Activated gamma-delta T cell treated with anti-CD3 and anti-CD28 coated beads, Interleukin-2, amount 50 U/mL, for 16 hours (primary cell): Measurements from ENCODE around the gene HPCAL1.

Experiments used
- DNase-seq: peaks from one replicate; pipeline ENCODE4 v3.0.0-alpha.2; 2020; ENCODE audit warnings: low read depth

Gene HPCAL1

GRCh38 chr2:10390369-10390801 is 87.7 kb downstream of the HPCAL1 start:
- no peak for DNase-seq

- no peak for DNase-seq
Measured at GRCh38 chr2:10392100-10392499, 89.4 kb downstream of the HPCAL1 start.

GRCh38 chr2:10392548-10392947 is 89.8 kb downstream of the HPCAL1 start:
- DNase-seq, result no peak

- DNase-seq, result no peak
Measured at GRCh38 chr2:10392951-10393639, 90.4 kb downstream of the HPCAL1 start.

DNA sequence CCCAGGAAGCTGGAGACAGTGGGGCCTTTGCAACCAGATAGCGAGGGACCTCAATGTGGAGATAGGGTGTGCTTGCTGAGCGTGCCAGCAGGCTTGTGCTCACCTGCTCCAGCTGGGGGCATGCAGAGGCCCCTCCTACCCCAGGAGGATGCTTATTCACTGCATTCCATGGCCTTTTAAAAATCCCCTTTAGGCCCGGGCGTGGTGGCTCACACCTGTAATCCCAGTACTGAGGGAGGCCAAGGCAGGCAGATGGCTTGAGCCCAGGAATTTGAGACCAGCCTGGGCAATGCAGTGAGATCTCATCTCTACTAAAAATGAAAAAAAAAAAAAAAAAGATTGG is 90.9 kb downstream of the HPCAL1 start:
- no peak for DNase-seq

DNA sequence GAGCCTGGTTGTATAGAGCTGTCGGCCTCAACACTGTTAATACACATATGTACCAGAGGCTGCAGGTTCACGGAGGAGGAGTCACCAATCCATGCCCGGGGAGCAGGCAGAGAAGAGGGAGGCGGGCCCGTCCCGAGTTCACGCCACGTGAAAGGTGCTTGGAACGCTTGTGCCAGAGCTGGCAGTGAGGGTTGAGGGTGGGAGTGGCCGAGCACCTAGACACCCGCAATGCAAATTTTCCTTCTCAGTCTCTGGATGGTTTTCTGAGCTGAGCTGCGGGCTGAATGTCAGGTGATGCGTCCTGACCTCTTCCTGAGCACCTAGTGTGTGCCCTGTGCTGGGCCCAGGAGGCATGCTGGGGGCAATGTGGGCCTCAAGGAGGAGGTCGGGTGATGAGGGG is 93.2 kb downstream of the HPCAL1 start:
- DNase-seq, result no peak

- DNase-seq, result no peak
Measured at GRCh38 chr2:10396464-10396863, 93.8 kb downstream of the HPCAL1 start.

DNA sequence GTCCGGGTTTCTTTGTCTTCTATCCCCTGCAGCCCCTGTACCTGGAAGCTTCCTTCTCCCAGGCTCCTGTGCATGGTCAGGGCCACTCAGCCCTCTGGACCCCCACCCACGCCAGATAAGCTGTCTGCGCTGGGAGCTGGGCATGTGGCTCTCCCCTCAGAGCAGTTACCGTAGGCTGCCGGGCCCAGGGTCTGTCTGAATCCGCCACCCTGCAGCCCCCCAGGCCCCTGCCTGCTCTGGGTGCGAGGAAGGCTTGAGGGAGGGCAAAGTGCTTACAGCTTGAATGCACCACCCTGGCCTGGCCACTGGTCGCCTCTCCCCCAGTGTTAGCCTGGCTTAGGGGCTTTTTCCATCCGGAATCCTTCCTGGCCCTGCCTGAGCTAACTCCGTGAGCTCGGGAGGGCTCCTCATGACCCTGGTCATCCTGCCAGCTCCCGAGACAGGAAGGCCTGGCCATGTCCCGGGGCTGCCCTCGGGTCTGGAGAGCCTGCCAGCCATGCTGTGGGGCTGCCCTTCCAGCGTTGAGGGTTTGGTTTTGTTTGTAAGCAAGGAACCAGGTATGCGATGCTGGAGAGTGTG is 94.7 kb downstream of the HPCAL1 start:
- DNase-seq, result no peak

GRCh38 chr2:10397878-10398277 is 95.2 kb downstream of the HPCAL1 start:
- no peak for DNase-seq

- no peak for DNase-seq
Measured at GRCh38 chr2:10398496-10398895, 95.8 kb downstream of the HPCAL1 start.

DNA sequence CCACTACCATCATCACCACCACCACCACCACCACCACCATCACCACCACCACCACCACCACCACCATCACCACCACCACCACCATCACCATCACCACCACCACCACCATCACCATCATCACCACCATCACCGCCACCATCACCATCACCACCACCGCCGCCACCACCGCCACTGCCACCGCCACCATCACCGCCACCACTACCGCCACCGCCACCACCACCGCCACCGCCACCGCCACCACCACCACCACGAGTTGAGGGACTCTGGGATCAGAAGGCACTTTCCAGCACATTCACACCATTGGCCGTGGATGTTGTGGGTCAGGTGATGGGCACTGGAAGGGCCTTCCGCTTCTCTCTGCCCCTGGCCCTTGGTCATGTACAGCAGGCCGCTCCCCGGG is 96.7 kb downstream of the HPCAL1 start:
- DNase-seq, result no peak

- no peak for DNase-seq
Measured at GRCh38 chr2:10400002-10400401, 97.3 kb downstream of the HPCAL1 start.

- DNase-seq, result no peak
Measured at GRCh38 chr2:10400568-10400977, 97.9 kb downstream of the HPCAL1 start.

DNA sequence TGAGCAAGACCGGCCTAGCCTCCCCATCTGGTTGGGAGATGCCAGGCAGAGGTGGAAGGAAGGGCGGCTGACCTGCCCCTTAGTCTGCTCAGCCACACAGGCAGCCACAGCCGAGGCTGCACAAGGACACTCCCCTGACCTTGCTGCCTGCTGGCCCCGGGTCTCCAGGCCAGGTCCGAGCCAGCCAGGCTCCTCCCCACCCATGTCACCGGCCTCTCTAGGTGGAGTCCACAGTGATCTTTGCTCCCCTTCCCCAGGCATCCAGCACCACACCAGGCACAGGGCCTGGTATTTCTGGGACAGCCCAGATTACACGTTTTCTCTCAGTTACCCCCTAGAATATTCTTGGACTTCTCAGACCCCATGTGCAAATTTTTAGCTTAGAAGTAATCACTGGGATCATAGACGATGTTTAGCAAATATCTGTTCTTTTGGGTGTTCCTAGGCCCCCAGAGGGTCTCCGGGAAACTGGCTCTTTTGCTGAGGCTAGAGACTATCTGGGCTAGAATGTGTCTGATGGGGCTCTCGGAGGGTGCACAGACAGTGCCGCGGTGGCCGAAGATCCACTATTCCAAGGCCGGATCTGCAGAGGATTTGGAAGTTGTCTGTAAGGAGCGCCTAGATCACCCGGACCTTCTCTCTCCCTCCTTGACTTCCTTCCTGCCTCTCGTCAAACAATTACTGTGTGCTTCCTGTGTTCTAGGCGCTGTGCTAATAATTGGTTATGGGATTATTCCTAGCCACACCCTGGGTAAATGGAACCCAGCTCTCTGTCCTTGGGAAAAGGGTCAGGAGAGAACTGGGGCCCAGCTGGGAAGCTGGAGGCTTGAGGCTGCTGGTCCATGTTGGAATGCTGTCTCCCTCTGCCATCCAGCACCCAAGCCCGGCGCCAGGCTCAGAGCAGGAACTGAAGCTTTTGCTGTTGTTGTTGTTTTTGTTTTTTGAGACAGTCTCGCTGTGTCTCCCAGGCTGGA is 98.6 kb downstream of the HPCAL1 start:
- DNase-seq, result no peak

GRCh38 chr2:10402062-10402585 is 99.4 kb downstream of the HPCAL1 start:
- no peak for DNase-seq

GRCh38 chr2:10402653-10403215 is 100.0 kb downstream of the HPCAL1 start:
- no peak for DNase-seq

DNA sequence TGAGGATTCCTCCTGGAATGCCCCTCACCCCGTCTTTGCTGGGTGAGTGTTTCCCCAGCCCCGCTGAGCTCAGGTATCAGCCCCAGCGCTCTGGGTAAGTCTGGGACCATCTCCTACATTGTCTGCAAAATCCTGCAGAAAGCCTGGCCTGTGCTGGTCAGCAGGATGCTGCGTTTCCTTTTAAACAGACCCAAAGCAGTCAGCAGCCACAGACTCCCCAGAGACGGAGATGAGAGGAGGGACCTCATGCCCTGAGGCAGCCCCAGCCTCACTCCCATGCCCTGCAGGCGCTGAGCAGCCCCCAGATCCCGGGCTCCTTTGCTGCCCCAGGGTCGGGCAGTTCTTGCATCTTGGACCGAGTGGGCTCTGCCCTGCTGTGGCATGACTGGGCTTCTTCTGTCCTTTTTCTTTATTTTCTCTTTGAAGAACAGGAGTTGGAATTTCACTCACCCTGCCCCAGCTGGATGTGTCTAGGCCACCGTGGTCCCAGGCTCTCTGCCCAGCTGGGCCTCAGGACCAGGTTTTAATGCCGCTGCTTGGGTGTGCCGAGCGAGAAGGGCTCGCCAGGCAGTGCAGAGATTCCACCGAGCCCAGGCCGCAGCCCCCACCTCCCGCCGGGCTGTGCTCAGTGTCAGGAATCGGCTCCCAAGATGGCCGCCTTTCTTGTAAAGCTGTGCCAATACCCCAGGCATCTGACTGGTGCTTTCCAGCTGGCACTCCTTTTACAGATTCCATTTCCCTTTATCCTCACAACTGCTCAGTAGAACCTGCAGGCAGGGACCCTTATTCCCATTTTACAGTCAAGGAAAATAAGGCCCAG is 101.8 kb downstream of the HPCAL1 start:
- no peak for DNase-seq

DNA sequence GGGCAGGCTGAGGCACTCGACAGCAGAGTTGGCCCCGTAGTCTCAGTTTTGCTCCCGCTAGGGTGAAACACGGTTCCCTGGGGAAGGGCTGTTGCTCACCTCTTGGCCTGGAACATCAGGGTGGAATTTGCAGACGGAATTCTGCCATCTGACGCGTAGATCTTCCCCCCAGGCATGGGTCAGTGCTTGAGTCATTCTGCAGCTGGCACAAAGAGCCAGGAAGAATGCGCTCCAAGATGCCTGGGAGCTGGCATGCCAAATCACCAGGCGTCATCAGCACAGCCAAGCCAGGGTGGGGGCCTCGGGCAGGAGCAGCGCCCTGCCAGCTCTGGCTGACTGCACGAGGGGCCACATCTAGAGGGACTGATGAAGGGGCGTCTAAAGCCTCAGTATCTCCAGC is 102.7 kb downstream of the HPCAL1 start:
- no peak for DNase-seq

DNA sequence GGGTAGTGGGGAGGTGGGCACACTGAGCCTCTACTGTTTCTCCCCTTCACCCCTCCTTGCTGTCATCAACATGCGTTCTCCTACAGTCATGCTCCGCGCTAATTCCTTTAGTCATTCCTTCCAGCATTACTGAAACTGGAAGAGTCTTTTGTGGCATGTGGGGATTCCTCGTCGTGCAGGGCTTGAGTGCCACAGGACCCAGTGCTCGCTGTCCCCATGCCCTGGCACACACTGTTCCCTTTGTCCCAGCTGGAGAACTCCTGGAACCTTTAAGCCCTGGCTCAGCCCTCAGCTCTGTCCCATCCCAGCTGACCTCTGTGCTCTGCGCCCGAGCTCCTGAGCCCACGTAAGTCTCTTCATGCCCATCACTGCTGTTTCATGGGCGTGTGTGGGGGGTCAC is 103.3 kb downstream of the HPCAL1 start:
- no peak for DNase-seq

DNA sequence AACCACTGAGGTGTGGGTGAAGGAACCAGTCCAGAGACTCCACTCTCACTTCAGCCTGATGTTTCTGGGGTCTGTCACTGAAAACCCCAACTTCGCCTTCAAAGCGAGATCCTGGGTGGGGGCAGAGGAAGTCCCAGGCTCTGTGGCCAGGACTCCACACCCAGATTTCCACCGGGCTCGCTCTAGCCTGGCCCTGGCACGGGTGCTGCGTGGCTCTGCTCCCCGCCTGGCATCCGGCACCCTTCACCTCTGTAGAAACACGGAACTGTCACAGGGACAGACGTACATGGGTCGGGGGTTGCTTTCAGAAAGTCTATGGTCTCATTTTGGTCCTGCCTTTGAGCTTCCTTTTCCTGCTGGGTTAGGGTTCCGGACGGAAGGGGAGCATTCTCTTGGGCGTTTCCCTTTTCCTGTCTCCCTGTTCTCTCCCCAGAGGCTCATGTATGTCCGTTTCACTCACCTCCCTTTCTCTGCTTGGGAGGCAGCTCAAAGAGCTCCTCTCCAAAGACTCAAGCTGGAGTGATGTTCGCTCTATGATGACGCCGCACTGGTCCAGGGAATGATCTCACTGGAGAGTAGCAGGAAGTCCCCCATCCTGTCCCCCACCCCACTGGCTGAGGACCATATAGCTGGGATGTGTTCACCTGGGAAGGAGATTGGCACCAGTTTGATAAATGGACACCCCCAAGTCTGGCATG is 103.9 kb downstream of the HPCAL1 start:
- DNase-seq, result no peak

DNA sequence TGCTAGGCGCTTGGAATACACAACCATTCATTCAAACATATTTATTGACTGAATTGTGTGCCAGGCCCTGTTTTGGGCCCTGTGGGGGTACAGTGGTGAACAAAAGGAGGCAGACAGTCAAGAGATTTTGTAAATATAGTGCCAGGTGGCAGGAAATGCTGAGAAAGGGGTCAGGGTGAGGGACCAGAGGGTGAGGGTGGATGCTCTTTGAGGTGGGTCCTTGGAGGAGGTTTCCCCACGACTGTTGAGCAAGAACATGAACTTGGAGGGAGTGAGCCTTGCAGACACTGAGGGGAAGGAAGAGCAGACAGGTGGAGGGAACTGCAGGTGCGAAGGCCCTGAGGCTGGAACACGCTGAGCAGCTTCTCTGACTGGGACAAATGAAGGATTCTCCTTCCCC is 104.7 kb downstream of the HPCAL1 start:
- no peak for DNase-seq
